ENCODE measurements around the gene FADS3. TPM values are rescaled to one million over a fixed set of nuclear protein-coding genes. Genes with fewer than 3 reads are reported as not detected.

FADS3 gene
- total RNA-seq, 4 donors from 2014 or later: 135 to 327 (median 205) TPM

DNA sequence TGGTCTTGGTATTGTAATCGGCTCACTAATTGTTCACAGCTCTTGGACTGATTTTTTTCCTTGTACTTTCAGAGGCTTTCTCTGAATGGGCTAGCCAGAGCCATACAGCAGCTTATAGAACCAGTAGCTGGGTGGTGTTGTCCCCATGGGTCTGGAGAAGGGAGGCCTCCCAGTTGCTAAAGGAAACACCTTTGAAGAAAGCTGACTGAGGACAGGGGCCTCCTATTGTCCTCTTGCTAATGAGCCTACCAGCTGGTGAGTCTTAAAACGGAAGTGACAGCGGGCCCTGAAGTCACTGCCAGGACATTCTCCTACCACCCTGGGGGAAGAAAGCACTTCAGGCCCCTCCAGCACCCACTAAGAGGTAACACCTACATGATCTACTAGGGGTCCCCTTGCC lies 9.9 kb downstream of the FADS3 start:
- Histone ChIP-seq H3K36me3 (peaks cover 0 to 39% (median 0%) of the 10 kb centered on the region in 3 donors), H3K27me3 (no peaks in the 10 kb centered on the region), H3K4me3 (no peak overlapping the region), H3K9me3 (no peaks in the 10 kb centered on the region), H3K4me1 (peaks cover 0 to 45% (median 3%) of the 10 kb centered on the region in 4 donors), H3K27ac (peak overlapping the region in 3 of 4 donors; percentile 2 to 53 (median 28))
- 52% methylated on average over 2 to 3 of the region's 3 CpGs for WGBS, 2 donors
- TF ChIP-seq, protein P1, sequence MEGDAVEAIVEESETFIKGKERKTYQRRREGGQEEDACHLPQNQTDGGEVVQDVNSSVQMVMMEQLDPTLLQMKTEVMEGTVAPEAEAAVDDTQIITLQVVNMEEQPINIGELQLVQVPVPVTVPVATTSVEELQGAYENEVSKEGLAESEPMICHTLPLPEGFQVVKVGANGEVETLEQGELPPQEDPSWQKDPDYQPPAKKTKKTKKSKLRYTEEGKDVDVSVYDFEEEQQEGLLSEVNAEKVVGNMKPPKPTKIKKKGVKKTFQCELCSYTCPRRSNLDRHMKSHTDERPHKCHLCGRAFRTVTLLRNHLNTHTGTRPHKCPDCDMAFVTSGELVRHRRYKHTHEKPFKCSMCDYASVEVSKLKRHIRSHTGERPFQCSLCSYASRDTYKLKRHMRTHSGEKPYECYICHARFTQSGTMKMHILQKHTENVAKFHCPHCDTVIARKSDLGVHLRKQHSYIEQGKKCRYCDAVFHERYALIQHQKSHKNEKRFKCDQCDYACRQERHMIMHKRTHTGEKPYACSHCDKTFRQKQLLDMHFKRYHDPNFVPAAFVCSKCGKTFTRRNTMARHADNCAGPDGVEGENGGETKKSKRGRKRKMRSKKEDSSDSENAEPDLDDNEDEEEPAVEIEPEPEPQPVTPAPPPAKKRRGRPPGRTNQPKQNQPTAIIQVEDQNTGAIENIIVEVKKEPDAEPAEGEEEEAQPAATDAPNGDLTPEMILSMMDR (IDR thresholded peaks at IDR 0.05): no peak
- no peak for TF ChIP-seq POLR2A (IDR thresholded peaks at IDR 0.05)
- no peak for TF ChIP-seq EP300 (IDR thresholded peaks at IDR 0.05)
- no peak for DNase-seq (ENCODE audit: low spot score in 2 of 2)

DNA sequence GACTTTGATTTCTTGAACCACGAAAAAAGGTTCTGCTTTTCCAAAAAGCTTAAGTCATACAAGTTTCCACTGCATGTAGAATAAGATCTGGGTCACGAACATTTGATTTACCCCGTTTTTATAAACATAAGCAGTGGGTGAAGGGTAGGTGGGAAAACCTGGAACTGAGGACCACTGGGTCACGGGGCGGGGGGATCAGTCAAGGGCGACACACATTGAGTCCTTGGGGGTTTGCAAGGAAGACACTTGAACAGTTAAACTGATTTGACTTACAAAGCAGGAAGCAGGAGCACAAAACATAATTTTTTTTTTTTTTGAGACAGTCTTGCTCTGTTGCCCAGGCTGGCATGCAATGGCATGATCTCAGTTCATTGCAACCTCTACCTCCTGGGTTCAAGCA lies 10.9 kb downstream of the FADS3 start:
- TF ChIP-seq POLR2A (IDR thresholded peaks at IDR 0.05) (no peak), EP300 (IDR thresholded peaks at IDR 0.05) (no peak)
- TF ChIP-seq, protein P1 (IDR thresholded peaks at IDR 0.05): no peak
- Histone ChIP-seq H3K27ac (no peak overlapping the region), H3K4me3 (no peak overlapping the region), H3K27me3 (no peaks in the 10 kb centered on the region), H3K4me1 (peaks cover 0 to 36% (median 3%) of the 10 kb centered on the region in 4 donors), H3K36me3 (peaks cover 0 to 48% (median 2%) of the 10 kb centered on the region in 3 donors), H3K9me3 (no peaks in the 10 kb centered on the region)
- no peak for DNase-seq (ENCODE audit: low spot score in 2 of 2)
- WGBS, 2 donors: 60 to 61% methylated on average over 6 of the region's 6 CpGs

DNA sequence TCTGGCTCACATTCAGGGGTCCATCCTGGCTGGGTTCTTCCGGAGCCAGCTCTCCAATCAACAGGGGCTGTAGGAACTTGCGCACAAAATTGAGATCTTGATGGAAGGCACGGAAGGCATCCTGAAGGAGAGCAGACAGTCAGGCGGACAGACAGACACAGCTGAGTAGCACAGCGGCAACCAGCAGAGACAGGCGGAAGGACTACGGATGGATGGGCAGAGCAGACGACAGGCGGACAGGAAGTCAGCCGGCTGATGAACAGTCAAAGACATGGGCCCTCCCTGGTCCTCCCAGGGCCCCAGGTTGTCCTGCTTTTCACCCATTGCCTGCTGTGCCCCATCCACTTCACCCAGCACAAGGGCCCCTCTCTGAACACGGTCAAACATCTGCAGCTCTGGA lies 11.3 kb downstream of the FADS3 start:
- WGBS, 2 donors: 84 to 93% methylated on average over 11 of the region's 11 CpGs
- no peak overlapping the region for H3K27ac ChIP-seq
- H3K4me3 ChIP-seq: no peak overlapping the region
- no peaks in the 10 kb centered on the region for H3K9me3 ChIP-seq
- DNase-seq (ENCODE audit: low spot score in 2 of 2): no peak
- H3K27me3 ChIP-seq: no peaks in the 10 kb centered on the region
- H3K36me3 ChIP-seq: peaks cover 0 to 49% (median 2%) of the 10 kb centered on the region in 3 donors
- H3K4me1 ChIP-seq: peaks cover 0 to 32% (median 3%) of the 10 kb centered on the region in 4 donors
- TF ChIP-seq POLR2A (IDR thresholded peaks at IDR 0.05): no peak
- TF ChIP-seq EP300 (IDR thresholded peaks at IDR 0.05): no peak
- TF ChIP-seq, protein P1 (IDR thresholded peaks at IDR 0.05): no peak

DNA sequence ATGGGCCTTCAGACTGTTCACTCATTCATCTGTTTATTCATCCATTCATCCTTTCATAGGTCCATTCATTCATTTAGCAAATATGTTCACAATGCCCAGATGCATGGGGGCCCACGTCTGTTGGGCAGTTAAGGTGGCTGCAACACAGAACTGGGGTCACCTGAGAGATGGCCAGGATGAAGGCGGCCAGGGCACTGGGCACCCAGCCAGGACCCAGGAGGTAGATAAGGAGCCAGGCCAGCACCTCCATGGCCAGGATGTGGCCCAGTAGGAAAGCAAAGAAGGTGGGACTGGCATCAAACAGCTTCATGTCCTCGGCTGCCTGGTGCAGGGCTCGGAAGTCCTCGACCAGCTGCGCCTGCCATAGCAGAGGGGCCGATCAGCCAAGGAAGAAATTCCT lies 12.2 kb downstream of the FADS3 start:
- Histone ChIP-seq H3K36me3 (peaks cover 0 to 51% (median 2%) of the 10 kb centered on the region in 3 donors), H3K27me3 (no peaks in the 10 kb centered on the region), H3K9me3 (no peaks in the 10 kb centered on the region), H3K27ac (no peak overlapping the region), H3K4me3 (no peak overlapping the region), H3K4me1 (peaks cover 0 to 39% (median 3%) of the 10 kb centered on the region in 4 donors)
- no peak for TF ChIP-seq POLR2A (IDR thresholded peaks at IDR 0.05)
- TF ChIP-seq EP300 (IDR thresholded peaks at IDR 0.05): no peak
- TF ChIP-seq, protein P1 (IDR thresholded peaks at IDR 0.05): no peak
- DNase-seq (ENCODE audit: low spot score in 2 of 2): no peak
- 78 to 86% methylated on average over 6 to 7 of the region's 7 CpGs for WGBS, 2 donors

DNA sequence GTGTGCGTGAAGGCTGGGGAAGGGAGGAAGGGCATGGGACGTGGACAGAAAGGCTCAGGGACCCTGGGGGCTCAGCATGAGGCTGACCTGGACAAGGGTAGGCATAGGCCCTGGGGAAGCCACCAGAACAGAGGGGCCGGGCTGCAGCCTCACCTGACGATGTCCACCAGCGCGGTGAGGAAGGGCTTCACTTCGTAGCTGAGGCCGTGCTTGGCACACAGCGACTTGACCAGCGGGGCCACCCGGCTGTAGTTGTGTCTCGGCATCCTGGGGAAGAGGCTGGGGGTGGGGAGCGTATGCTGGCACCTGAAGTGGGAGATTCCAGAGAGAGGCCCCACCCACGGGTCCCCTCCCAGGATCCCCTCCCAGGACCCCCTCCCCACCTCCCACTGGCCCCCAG lies 15.6 kb downstream of the FADS3 start:
- 91 to 92% methylated on average over 13 to 14 of the region's 14 CpGs for WGBS, 2 donors
- no peaks in the 10 kb centered on the region for H3K27me3 ChIP-seq
- DNase-seq (ENCODE audit: low spot score in 2 of 2): no peak
- no peak overlapping the region for H3K4me3 ChIP-seq
- H3K36me3 ChIP-seq: peaks cover 0 to 73% (median 2%) of the 10 kb centered on the region in 3 donors
- no peaks in the 10 kb centered on the region for H3K9me3 ChIP-seq
- no peak for TF ChIP-seq EP300 (IDR thresholded peaks at IDR 0.05)
- TF ChIP-seq, protein P1 (IDR thresholded peaks at IDR 0.05): no peak
- no peak for TF ChIP-seq POLR2A (IDR thresholded peaks at IDR 0.05)
- H3K4me1 ChIP-seq: peaks cover 0 to 41% (median 11%) of the 10 kb centered on the region in 4 donors
- no peak overlapping the region for H3K27ac ChIP-seq

Data from tibial nerve (tissue), 4 donors.